Measurements from ENCODE around the gene NDUFAB1.

DNA sequence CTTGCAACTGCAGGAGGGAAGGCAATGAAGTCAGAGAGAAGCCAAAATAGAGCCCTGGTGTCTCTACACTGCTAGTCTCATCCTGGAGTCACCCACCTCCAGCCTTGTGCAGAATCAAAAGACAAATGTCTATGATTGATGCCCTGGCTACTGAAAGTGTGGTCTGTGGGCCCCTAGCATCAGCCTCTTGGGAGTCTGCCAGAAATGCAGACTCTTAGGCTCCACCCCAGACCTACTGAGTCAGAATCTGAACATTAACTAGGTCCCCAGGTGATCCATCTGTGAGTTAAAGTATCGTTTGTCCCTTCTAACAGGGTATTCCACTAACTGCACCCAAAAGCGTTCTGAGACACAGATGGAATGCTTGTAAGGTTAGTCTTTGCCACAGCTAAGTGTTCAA is 60.2 kb downstream of the NDUFAB1 start:
- TF ChIP-seq, protein P1, sequence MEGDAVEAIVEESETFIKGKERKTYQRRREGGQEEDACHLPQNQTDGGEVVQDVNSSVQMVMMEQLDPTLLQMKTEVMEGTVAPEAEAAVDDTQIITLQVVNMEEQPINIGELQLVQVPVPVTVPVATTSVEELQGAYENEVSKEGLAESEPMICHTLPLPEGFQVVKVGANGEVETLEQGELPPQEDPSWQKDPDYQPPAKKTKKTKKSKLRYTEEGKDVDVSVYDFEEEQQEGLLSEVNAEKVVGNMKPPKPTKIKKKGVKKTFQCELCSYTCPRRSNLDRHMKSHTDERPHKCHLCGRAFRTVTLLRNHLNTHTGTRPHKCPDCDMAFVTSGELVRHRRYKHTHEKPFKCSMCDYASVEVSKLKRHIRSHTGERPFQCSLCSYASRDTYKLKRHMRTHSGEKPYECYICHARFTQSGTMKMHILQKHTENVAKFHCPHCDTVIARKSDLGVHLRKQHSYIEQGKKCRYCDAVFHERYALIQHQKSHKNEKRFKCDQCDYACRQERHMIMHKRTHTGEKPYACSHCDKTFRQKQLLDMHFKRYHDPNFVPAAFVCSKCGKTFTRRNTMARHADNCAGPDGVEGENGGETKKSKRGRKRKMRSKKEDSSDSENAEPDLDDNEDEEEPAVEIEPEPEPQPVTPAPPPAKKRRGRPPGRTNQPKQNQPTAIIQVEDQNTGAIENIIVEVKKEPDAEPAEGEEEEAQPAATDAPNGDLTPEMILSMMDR (conservative IDR thresholded peaks at IDR 0.05; ENCODE audit: low read depth, low read length) = no peak
- TF ChIP-seq EZH2 (IDR thresholded peaks at IDR 0.05; ENCODE audit: borderline replicate concordance, low read depth, low read length, poor library complexity, severe bottlenecking) = no peak
